GM21526 (cell line): Measurements from ENCODE around the gene FZD10.

Experiments
- ATAC-seq: cut with Tn5 transposase; IDR thresholded peaks from one replicate; pipeline ENCODE4 v1.9.1; 2021; ENCODE audit warnings: moderate library complexity; ENCODE audit not compliant: unreplicated experiment, low FRiP score

FZD10 gene

DNA sequence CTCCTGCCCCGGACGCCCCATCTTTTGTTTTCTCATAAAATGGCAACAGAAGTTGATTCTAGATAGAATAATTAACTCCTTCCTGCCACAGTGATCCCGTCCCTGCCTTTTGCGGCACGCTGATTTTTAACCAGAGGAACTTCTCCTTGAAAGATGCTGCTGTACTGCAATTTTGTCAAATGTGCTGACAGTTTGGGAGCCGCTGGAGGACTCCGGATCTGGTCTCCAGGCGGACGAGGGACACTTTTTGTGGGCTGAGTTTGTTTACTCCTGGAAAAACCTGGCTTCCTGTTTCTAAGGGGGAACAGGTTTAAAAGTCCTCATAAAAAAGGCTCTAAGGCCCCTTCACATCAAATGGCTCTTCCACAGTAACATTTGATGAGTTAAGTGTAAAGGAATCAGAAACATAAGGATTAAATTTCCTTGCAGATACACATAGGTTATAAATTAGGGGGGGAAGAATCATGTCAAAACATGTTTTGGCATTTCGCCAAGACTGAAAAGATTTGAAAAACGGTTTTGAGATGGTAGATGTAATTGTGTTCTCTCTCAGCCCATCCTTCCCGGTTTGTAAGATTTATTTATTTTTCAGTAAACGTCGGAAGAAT lies 15.5 kb downstream of the FZD10 start:
- no peak for ATAC-seq

DNA sequence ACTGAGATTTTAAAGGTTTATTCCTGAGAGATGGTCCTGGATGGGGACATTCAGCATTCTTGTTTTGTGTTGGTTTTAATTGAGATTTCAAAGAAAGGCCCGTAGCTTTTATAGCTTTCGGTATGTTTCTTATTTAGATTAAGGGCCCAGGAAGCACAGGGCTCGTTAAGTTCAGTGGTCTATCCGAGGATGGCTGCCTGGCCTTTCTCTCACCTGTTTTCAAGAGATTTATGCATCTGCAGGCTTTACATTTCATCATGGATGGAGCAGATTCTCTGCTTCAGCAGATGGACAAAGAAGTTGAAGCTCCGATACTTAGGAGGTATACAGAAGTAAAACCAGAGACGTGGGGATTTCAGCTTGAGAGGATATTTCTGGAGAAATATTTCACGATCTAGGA lies 16.0 kb downstream of the FZD10 start:
- no peak for ATAC-seq

DNA sequence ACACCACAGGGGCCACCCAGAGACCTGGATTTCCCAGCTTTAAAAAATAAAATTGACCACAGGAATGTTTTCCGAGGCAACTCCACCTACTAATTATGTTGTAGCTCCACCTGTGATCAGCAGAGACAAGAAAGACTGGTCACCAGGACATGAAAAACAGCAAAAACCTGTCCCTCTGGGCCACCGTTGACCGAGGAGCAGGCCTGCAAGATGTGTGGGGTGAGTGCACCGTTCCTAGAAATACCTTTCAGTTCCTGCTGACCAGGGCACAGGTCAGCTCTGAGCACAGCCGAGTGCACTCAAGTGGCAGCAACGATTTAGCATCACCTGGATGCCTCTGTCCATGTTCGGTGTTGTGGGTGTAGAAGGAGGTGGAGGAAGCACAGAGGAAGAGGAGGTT lies 16.9 kb downstream of the FZD10 start:
- no peak for ATAC-seq

DNA sequence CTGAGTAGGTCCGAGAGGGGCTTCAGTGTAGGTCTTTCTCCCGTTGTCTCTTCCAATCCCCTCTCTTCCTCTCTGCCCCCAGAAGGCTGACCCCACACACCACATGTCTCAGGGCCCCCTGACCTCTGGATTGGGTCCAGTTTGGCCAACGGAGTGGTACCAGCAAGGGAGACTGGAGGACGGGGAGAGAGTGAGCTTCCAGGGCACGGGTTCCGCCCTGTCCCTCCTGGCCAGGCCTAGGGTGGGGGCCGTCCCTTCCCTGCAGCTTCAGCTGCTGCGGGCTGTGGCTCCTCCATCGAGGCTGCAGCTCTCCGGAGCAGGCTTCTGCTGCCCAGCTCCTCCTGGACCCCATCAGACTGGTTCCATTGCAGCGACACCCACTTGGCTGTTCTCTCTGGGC lies 17.4 kb downstream of the FZD10 start:
- no peak for ATAC-seq

DNA sequence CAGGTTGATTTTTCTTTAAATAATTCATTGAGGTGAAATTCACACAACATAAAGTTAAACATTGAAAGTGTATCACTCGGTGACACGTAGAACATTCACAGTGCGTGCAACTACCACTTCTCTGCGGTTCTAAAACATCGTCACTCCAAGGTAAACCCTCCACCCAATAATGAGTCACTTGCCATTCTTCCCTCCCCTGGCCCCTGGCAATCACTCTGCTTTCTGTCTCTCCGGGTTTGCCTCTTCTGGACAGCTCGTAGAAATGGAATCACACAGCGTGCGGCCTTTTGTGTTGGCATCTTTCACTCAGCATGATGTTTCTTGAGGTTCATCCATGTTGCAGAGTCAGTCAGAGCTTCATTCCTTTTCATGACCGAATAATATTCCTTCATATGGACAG lies 18.9 kb downstream of the FZD10 start:
- no peak for ATAC-seq

DNA sequence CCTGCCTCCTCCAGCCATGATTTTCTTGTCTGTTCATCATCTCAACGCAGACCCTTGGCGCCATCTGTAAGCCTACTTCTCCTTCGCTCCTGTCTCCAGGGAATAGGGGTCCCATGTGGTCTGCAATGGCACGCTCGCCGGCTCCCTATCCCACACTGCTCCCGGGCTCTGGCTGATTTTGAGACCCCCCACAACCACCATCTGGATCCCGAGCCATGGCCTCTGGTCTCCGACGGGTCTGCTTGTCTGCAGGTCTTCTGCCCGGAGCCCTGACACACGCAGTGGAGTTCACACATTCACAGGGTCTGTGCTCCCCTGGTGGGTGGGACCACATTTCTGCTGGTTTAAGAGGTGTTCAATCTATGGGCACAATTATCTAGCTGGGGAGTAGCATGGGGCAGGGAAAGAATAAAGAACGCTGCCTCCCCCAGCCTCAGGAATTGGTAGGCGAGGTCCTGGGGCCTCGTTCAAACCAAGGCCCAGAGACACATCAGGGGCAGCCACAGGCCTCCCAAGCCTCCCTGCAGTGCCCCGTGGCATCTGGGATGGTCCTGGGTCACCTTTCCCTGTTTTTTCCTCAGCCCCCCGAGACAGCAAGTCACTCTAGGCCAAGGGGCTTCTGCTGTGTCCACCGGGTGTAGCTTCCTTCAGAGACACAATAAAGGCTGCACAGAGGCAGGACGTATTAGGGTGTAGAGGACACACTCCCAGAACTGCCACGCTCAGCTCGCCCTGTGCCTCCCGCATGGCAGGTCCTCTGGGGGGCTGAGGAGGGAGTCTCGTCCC lies 21.5 kb downstream of the FZD10 start:
- no peak for ATAC-seq

DNA sequence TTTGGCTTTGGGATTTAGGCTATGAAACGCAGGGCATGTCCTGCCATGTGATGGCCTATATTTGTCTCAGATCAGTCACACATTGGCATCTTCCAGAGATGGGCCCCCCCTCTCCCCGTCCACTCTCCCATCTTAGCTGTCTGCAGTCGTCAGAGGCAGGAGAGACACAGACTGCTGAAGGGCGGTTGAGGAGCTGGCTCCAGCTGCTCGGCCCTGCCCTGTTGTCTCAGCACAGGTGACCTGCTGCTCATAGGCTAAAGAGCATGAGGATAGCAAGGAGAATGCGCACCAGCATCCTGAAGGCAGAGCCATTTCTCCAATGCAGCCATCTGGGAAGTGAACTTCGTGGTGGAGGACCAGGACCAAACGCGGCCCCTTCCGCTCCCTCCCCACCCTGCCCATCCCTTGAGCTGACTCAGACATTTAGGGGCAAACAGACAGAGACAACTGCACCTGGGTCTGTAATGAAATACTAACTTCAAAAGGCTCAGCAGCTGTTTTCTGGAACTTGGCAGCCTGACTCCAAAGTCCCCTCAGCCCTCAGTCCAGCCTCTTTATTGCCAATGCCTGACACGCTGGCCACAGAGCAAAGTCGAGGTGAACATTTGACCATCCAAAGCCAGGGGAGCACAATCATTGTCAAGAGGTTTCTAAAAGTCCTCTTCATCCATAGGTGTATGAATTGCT lies 22.3 kb downstream of the FZD10 start:
- ATAC-seq, result no peak

DNA sequence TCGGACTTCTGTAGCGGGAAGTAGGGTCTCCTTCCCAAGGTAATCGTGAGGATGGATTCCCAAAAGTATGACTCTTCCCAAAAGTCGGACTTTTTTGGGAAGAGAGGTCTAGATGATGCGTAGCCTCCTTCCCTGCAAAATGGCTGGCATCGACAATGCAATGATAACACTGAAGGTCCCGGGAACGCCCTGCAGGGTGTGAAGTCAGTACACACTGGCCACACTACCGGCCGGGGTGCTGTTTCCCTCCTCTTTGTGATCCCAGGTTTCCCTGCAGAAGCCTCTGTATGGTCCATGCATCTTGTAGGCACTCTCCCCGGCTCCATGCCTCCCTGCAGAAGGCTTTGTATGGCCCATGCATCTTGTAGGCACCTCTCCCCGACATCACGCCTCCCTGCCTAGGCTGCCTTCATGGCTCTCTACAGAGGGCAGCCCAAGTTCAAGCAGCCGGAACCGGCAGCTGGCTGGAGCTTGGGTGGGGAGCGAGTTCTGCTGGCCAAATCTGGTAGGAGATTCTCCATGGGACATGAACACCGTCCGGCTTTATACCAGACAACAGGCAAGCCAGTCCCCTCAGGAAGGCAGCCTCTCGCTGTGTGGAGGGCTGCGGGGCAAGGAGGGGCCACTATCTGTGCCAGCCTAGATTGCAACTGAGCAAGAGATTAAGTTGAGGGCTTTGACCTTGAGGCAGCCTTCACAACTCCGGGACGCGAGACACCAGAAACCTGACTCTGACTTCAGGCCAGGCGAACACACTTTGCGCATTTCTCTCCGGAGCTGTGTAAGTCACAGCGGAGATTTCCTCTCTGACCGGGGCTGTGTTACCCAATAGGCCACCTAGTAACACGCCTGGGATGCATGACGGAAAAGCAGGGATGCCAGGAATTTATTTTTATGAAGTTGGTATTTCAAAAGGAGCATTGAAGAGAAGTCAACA lies 23.5 kb downstream of the FZD10 start:
- no peak for ATAC-seq

DNA sequence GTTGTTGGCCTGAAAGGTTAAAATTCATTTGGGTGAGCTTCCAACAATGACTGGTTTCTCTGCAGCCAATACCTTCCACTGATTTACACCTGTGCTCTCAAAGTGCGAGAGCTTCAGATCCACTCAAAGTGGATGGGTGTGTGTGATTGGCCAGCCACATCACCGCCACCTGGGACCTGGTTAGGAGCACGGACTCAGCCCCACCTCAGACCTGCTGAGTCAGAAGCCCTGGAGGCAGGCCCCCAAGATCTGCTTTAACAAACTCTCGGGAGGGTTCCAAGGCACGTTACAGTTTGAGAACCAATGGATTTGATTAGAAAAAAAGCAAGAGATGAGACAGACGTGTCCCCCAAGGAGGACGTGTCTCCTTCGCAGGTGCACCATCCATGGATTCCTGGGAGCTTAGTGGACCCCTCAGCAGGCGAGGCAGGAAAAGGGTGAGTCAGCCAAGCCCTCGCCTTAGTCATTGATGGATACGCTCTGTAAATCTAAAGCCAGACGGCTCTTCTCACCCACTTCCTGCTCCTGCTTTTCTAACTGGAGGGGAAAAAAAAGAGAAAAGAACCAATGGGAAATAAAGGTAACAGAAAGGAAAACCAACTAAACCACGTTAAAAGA lies 24.5 kb downstream of the FZD10 start:
- no peak for ATAC-seq

DNA sequence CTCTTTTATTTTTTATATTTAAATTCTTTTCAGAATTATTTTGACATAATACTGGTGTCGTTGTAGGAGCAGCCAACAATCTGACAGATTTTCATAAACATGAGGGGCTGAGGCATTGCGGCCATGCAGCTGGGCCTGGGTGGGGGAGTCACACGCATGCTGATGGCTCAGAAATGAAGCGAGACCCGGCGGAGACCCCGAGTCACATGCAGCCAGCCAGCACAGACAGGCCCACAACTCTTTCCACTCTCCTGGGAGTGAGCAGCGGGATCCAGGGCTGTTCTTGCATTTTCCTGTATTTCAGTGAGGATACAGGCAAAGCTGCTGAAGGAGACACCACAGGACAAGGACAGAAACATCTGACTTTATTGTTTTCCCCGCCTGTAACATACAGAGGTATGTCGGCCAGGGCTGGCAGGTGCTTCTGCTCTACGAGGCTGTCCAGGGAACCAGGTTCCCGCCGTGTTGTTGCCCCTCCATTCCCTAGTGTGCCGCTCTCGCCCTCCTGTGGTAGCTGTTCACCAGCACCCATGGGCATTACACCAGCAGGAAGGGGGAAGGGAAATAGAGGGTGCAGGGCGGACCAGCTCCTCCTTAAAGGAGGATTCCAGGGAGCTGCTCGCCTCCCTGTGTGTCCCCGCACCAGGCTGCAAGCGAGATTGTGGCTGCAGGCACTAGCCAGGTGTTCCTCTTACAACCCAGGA lies 30.5 kb downstream of the FZD10 start:
- ATAC-seq, result no peak

DNA sequence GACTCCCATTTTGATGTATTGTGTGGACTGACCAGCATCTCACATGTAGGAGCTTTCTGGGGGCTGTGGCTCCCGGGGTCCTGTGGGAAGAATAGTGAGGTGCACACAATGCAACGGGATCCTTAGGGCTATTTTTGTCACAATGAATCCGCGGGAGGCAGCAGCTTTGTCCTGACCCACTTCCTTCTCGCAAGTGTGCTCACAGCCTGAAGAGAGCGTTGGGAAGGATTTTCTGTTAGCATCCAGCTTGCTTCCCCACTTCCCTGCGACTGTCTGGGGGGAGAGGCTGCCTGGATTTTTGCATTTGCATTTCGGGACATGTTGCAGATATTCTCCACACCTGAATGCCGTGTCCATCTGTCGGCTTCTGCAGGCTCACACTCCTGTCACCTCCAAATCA lies 31.9 kb downstream of the FZD10 start:
- ATAC-seq, result no peak

DNA sequence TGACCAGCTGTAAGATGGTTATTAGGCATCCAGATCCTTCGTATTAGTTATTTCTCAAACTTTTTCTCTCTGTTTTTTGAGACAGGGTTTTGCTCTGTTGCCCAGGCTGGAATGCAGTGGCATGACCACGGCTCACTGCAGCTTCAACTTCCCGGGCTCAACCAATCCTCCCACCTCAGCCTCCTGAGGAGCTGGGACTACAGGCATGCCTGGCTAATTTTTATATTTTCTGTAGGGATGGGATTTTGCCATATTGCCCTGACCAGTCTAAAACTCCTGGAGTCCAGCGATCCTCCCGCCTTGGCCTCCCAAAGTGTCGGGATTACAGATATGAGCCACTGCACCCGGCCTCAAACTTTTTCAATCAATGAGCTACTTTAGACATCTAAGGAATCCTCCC lies 33.1 kb downstream of the FZD10 start:
- no peak for ATAC-seq

DNA sequence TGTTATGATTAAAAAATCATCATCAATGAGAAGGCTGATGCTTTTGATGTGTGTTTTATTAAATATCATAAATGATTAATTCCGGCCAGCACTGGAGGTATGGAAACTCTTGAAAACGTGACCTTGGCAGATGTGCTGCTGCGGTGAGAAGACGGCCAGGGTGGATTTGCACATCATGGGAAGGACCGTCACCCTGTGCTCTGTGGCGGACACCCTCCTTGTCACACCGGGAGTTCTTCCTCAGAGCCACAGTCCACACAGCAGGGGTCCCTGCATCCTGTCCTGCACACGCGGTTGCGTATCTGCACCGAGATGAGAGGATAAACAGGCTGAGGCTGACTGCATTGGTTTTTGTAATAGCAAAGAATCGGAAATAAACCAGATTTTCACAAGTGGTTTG lies 33.5 kb downstream of the FZD10 start:
- no peak for ATAC-seq

DNA sequence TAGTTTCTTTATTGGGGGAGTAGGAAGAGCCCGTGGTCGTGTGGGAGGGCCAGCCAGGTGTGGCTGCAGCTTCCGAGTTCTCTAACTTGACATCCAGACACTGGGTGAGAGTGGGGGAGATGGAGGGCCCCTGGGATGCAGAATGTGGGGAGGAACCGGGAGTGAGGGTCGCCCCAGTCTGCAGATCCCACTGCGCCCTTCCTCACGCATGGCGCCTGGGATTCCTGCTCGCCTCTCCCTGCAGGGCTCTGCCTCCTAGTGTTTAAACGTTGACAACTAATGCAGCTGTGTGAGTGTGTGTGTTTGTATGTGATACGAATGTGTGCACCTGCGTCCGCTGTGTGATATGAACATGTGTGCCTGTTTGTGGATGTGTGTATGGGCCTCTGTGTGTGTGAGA lies 34.6 kb downstream of the FZD10 start:
- ATAC-seq, result no peak

DNA sequence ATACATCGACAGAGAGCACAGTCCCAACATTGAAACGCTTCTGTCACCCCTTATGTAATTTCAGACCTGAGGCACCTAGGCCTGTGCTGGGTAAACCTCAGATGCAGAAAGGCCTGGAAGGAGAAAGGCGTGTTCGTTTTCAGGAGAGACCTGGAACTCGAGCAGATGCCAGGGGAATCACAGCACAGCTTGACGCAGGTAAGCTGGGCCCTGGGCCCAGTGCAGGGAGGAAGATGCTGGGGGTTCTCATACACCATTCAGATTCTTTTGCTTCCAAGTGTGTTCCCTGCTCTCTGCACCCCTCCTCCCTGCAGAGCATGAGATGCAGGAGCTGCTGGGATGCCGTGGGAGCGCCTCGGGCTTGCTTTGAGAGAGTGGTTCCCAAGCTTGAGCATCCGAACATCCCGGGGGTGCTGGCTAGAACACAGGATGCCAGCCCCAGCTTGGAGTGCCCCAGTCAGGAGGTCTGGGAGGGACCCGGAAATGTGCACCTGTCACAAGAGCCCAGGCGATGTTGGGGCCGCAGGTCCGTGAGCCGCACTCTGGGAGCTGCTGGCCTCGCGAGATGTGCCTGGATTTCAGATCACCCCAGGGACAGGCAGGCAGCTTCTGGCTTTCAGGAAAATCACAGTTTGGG lies 35.9 kb downstream of the FZD10 start:
- no peak for ATAC-seq

DNA sequence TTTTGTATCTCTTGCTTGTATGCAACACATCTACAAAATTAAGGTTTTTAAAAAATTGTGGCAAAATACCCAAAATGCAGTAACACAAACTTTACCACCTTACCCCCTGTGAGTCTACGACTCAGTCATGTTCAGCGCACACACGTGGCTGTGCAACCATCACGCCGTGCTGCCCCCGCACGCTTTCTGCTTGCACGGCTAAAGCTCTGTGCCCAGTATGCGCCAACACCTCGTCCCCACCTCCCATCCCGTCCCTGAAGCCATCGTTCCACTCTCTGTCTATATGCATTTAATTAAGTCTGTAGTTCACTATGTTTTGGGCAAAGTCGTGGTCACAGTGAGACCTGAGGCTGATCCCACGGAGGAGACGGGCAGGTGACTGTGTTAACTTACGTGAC lies 36.4 kb downstream of the FZD10 start:
- ATAC-seq, result no peak

DNA sequence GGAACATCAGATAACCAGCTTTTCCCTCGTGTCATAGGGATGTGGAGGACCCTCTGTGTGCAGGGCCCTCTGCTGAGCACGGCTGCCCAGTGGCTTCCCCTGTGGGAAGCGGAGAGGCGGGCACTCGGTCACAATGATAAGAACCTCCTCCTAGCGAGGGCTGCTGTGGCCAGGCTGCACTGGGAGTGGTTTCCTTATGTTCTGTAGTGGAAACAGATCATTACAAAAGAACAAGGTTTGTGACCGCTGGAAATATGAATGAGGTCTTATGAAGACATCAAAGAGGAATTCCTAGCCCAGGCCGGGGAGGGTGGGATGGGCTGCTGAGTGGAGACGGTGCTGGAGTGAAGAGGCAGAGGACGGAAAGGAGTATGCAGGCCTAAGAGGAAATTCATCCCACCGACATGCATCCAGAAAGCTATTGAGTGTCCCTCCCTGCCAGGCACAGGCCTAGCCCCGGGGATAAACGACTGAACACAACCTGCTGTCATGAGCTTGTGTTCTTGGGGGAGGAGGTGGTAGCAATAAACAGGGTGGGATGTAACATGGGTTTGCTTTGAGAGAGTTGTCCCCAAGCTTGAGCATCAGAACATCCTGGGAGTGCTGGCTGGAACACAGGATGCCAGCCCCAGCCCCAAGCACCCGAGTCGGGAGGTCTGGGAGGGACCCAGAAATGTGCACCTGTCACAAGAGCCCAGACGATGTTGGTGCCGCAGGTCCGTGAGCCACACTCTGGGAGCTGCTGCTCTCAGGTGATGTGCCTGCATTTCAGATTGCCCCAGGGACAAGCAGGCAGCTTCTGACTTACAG lies 37.5 kb downstream of the FZD10 start:
- no peak for ATAC-seq

DNA sequence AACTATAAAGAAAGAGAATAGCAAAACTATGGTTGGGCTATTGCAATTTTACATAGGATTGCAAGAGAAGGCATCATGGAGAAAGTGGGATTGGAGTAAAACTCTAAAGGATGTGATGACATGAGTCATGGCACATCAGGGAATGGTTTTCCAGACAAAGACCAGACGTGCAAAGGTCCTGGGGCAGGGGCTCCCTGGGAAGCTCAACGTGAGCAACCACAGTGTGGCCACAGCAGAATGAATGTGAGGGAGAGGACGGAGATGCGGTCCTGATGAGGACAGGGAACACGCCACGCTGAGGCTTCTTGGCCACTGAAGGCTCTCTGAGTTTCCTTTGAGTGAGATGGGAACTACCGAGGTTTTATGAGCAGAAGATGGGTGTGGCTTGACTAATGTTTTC lies 38.2 kb downstream of the FZD10 start:
- ATAC-seq, result no peak

DNA sequence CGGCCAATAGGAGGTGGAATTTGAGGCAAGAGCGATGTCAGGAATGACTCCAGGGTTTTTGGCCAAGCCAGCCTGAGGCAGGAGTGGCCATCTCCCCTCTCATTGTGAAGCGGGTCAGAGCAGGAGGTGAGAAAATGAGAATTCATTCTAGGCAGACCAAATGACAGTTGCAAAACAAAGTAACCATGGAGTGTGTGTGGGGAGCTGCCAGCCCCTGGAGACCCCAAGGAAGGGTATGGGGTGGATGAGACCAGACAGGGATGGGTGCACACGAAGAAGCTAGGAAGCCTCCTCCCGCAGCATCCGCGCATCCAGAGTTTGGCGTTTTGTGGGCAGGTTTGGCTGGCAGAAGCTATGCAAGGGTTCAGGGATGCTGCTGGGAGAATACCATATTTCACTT lies 38.8 kb downstream of the FZD10 start:
- no peak for ATAC-seq
